HCT116 (cell line): ENCODE data around the gene KRT2. TPM values are rescaled to one million over a fixed set of nuclear protein-coding genes. Genes with fewer than 3 reads are reported as not detected.

Source experiments
- ATAC-seq: fragments of 200-7000 bp; cut with Tn5 transposase; 2 replicates; pipeline ENCODE4 v1.9.1; 2020; ENCODE audit warnings: mild to moderate bottlenecking, moderate library complexity
- BruUV-seq: library from RNA; stranded (reverse); fragments of 400-500 nt; replicated peaks from 2 replicates; lab custom pipeline; 2021; lab: Mats Ljungman, UMichigan
- CTCF ChIA-PET: fragments of 300-600 bp; sonication (Branson Sonifier 250); formaldehyde crosslinking; loops from one replicate; lab custom pipeline; 2021; ENCODE audit warnings: antibody characterized with exemption; lab: Charles Lee
- POLR2A ChIA-PET: fragments of 300-600, 350-600 bp; sonication (Branson Sonifier 250); formaldehyde crosslinking; loops from one replicate; lab custom pipeline; 2021; ENCODE audit warnings: antibody characterized with exemption; lab: Charles Lee
- RAD21 ChIA-PET, 2 experiments: fragments of 300-600 bp; sonication (Branson Sonifier 250); formaldehyde crosslinking; loops; one replicate each; lab custom pipeline; 2023; ENCODE audit warnings: low total read pairs in 2 of 2; ENCODE audit not compliant: uncharacterized antibody in 2 of 2, unreplicated experiment in 2 of 2, low non-redundant PET in 1 of 2; lab: Charles Lee
- DNase-seq: peaks from one replicate; pipeline ENCODE4 v3.0.0-alpha.2; 2010; ENCODE audit warnings: low read depth, low spot score
- H2AFZ ChIP-seq: fragments of 200-600 bp; shearing (Covaris generic), sonication (generic); 2 replicates; pipeline ENCODE4 v1.6.1; 2017; ENCODE audit warnings: low read depth, mixed run types, mixed read lengths, antibody characterized with exemption, low read length; ENCODE audit not compliant: poor library complexity, severe bottlenecking
- H3K27ac ChIP-seq: 2 replicates; pipeline ENCODE4 v1.5.1; 2012; ENCODE audit warnings: low read depth, low read length
- H3K27me3 ChIP-seq: fragments of 200-600 bp; sonication (generic); 2 replicates; pipeline ENCODE4 v1.6.1; 2016; ENCODE audit warnings: mixed run types, low read length, mixed read lengths; ENCODE audit not compliant: insufficient read depth
- H3K36me3 ChIP-seq, 2 experiments: fragments of 200-500 bp in 1 of 2; fragments of 200-600 bp in 1 of 2; sonication (Bioruptor generic) in 1 of 2; sonication (generic) in 1 of 2; 2 replicates each; pipeline versions ENCODE4 v1.5.1 to v1.6.1; 2014 to 2016; ENCODE audit warnings: low read length in 2 of 2, inconsistent platforms in 1 of 2, mixed read lengths in 1 of 2, mixed run types in 1 of 2; ENCODE audit not compliant: insufficient read depth in 2 of 2, control insufficient read depth in 1 of 2
- H3K4me1 ChIP-seq, 2 experiments: fragments of 200-600 bp in 1 of 2; sonication (generic) in 1 of 2; 2 replicates each; pipeline versions ENCODE4 v1.5.1 to v1.6.1; 2012 to 2017; ENCODE audit warnings: low read length in 2 of 2, inconsistent platforms in 1 of 2, mild to moderate bottlenecking in 1 of 2, mixed read lengths in 1 of 2, mixed run types in 1 of 2, moderate library complexity in 1 of 2; ENCODE audit not compliant: insufficient read depth in 2 of 2, control insufficient read depth in 1 of 2
- H3K4me2 ChIP-seq: fragments of 200-600 bp; sonication (generic); 2 replicates; pipeline ENCODE4 v1.6.1; 2017; ENCODE audit warnings: mixed run types, low read length, mixed read lengths
- H3K4me3 ChIP-seq, 2 experiments: fragments of 200-600 bp in 1 of 2; sonication (generic) in 1 of 2; replicated peaks in 1 of 2; 2 replicates each; pipeline ENCODE4 v1.5.1; 2011 to 2016; ENCODE audit warnings: low read length in 2 of 2, control low read depth in 1 of 2, low read depth in 1 of 2, mild to moderate bottlenecking in 1 of 2, mixed read lengths in 1 of 2, mixed run types in 1 of 2
- H3K79me2 ChIP-seq: fragments of 200-600 bp; sonication (generic); 2 replicates; pipeline ENCODE4 v1.6.1; 2017; ENCODE audit warnings: mild to moderate bottlenecking, mixed run types, low read length, moderate library complexity, mixed read lengths; ENCODE audit not compliant: insufficient read depth
- H3K9ac ChIP-seq: fragments of 200-600 bp; sonication (generic); 2 replicates; pipeline ENCODE4 v1.6.1; 2016; ENCODE audit warnings: low read length, mixed read lengths
- H3K9me2 ChIP-seq: fragments of 200-600 bp; sonication (generic), shearing (Covaris generic); 2 replicates; pipeline ENCODE4 v1.6.1; 2017; ENCODE audit warnings: mixed run types, mild to moderate bottlenecking, moderate library complexity; ENCODE audit not compliant: insufficient read depth
- H3K9me3 ChIP-seq, 2 experiments: fragments of 200-500 bp in 1 of 2; fragments of 200-600 bp in 1 of 2; sonication (Bioruptor generic) in 1 of 2; sonication (generic) in 1 of 2; 2 replicates each; pipeline ENCODE4 v1.6.1; 2014 to 2017; ENCODE audit warnings: low read length in 2 of 2, mixed read lengths in 2 of 2, inconsistent platforms in 1 of 2, low read depth in 1 of 2, mild to moderate bottlenecking in 1 of 2, mixed run types in 1 of 2, moderate library complexity in 1 of 2; ENCODE audit not compliant: control insufficient read depth in 1 of 2, insufficient read depth in 1 of 2
- H4K20me1 ChIP-seq: fragments of 200-600 bp; sonication (generic), shearing (Covaris generic); 2 replicates; pipeline ENCODE4 v1.6.1; 2017; ENCODE audit warnings: mixed run types, mild to moderate bottlenecking, moderate library complexity; ENCODE audit not compliant: insufficient read depth
- ATF3 ChIP-seq: IDR thresholded peaks from 2 replicates; pipeline ENCODE4 v1.6.1; 2012
- CBX3 ChIP-seq: IDR thresholded peaks from 2 replicates; pipeline ENCODE4 v1.6.1; 2012; ENCODE audit warnings: low read depth
- CTCF ChIP-seq, 3 experiments: fragments of 200-600 bp in 1 of 3; sonication (generic) in 1 of 3; IDR thresholded peaks in 2 of 3; conservative IDR thresholded peaks in 1 of 3; 2 replicates each; pipeline ENCODE4 v1.5.1; 2012 to 2017; ENCODE audit warnings: low read depth in 2 of 3, low read length in 2 of 3, antibody characterized with exemption in 1 of 3, borderline replicate concordance in 1 of 3, control low read depth in 1 of 3, mild to moderate bottlenecking in 1 of 3, mixed read lengths in 1 of 3, mixed run types in 1 of 3, moderate library complexity in 1 of 3; ENCODE audit not compliant: insufficient read depth in 1 of 3
- EGR1 ChIP-seq: IDR thresholded peaks from 2 replicates; pipeline ENCODE4 v1.6.1; 2012; ENCODE audit warnings: low read depth
- ELF1 ChIP-seq: IDR thresholded peaks from 2 replicates; pipeline ENCODE4 v1.6.1; 2012; ENCODE audit warnings: low read depth, borderline replicate concordance
- EZH2 ChIP-seq: fragments of 200-600 bp; sonication (generic); IDR thresholded peaks from 2 replicates; pipeline ENCODE4 v1.6.1; 2017; ENCODE audit warnings: antibody characterized with exemption, mixed run types
- EZH2phosphoT487 ChIP-seq: fragments of 200-600 bp; IDR thresholded peaks from 2 replicates; pipeline ENCODE4 v1.6.1; 2018; ENCODE audit warnings: antibody characterized with exemption, borderline replicate concordance
- FOSL1 ChIP-seq: IDR thresholded peaks from 2 replicates; pipeline ENCODE4 v1.6.1; 2012; ENCODE audit warnings: low read depth
- POLR2A ChIP-seq: IDR thresholded peaks from 2 replicates; pipeline ENCODE4 v1.7.0; 2011; ENCODE audit warnings: borderline replicate concordance; ENCODE audit not compliant: insufficient read depth, insufficient read length; ENCODE audit errors: extremely low read depth
- SIN3A ChIP-seq: IDR thresholded peaks from 2 replicates; pipeline ENCODE4 v1.6.1; 2012; ENCODE audit warnings: low read depth
- ZBTB33 ChIP-seq: IDR thresholded peaks from 2 replicates; pipeline ENCODE4 v1.6.1; 2011; ENCODE audit warnings: mild to moderate bottlenecking, low read length, moderate library complexity; ENCODE audit not compliant: insufficient replicate concordance; ENCODE audit errors: extremely low read depth
- ZFX ChIP-seq: fragments of 450-650 bp; IDR thresholded peaks from 2 replicates; pipeline ENCODE4 v1.6.1; 2017
- ZNF274 ChIP-seq: fragments of 200-500 bp; sonication (Bioruptor generic); IDR thresholded peaks from 2 replicates; pipeline ENCODE4 v1.6.1; 2014; ENCODE audit warnings: mild to moderate bottlenecking, low read depth, low read length, inconsistent platforms
- intact Hi-C: fragments of 100-400 bp; cut with micrococcal nuclease; formaldehyde crosslinking; loops from 2 replicates; pipeline ENCODE4 v1.10.0; 2022
- total RNA-seq: library from RNA; stranded (reverse); gene quantifications from one replicate; pipeline ENCODE4 v1.2.1, GENCODE V29; 2021; ENCODE audit not compliant: unreplicated experiment

Gene KRT2
- total RNA-seq, 1 experiment from 2014 or later = not detected

GRCh38 chr12:52701281-52701680 lies 49.3 kb upstream of the KRT2 start:
- H3K4me2 ChIP-seq = no peak overlapping the region
- H3K79me2 ChIP-seq = no peaks in the 10 kb centered on the region
- no peak overlapping the region for H3K4me3 ChIP-seq
- ChIA-PET RAD21 (no interaction called here), POLR2A (no interaction called here), CTCF (no interaction called here)
- H3K9me2 ChIP-seq = no peaks in the 10 kb centered on the region
- H3K9me3 ChIP-seq = no peaks in the 10 kb centered on the region
- no peak overlapping the region for H3K27ac ChIP-seq
- no TSS peak for BruUV-seq
- no peak for DNase-seq
- no peaks in the 10 kb centered on the region for H3K36me3 ChIP-seq
- ATAC-seq = no peak
- peaks cover 9% of the 10 kb centered on the region; the same call in 1 of the 2 replicates for H3K27me3 ChIP-seq
- no peak overlapping the region for H2AFZ ChIP-seq
- intact Hi-C loops = no loop called here
- TF ChIP-seq EZH2phosphoT487 = no peak
- TF ChIP-seq FOSL1 = no peak
- no peak for TF ChIP-seq CTCF (IDR thresholded peaks at IDR 0.05 in 2 of 3, conservative IDR thresholded peaks at IDR 0.05 in 1 of 3; ENCODE audit: borderline replicate concordance in 1 of 3, insufficient read depth in 1 of 3, low read depth in 2 of 3, low read length in 2 of 3)
- no peak for TF ChIP-seq ATF3
- TF ChIP-seq EGR1 = no peak
- TF ChIP-seq ELF1 = no peak
- no peak for TF ChIP-seq ZNF274
- TF ChIP-seq EZH2 = no peak
- no peaks in the 10 kb centered on the region for H3K4me1 ChIP-seq
- H3K9ac ChIP-seq = no peak overlapping the region
- H4K20me1 ChIP-seq = no peaks in the 10 kb centered on the region

GRCh38 chr12:52699960-52700359 lies 47.9 kb upstream of the KRT2 start:
- H3K27ac ChIP-seq = no peak overlapping the region
- intact Hi-C loops = no loop called here
- H4K20me1 ChIP-seq = no peaks in the 10 kb centered on the region
- no peak overlapping the region for H3K9ac ChIP-seq
- no peaks in the 10 kb centered on the region for H3K4me1 ChIP-seq
- ChIA-PET POLR2A (no interaction called here), RAD21 (no interaction called here), CTCF (interaction anchor here (1.2 kb wide), 1 partner anchor 304 kb away, joined by 4 read pairs; no protein-coding TSS in a partner anchor)
- no peak overlapping the region for H3K4me3 ChIP-seq
- no peak overlapping the region for H3K4me2 ChIP-seq
- no peaks in the 10 kb centered on the region for H3K9me2 ChIP-seq
- no peaks in the 10 kb centered on the region for H3K9me3 ChIP-seq
- peaks cover 12% of the 10 kb centered on the region; the same call in 1 of the 2 replicates for H3K27me3 ChIP-seq
- H3K79me2 ChIP-seq = no peaks in the 10 kb centered on the region
- no peaks in the 10 kb centered on the region for H3K36me3 ChIP-seq
- no TSS peak for BruUV-seq
- no peak overlapping the region for H2AFZ ChIP-seq
- no peak for DNase-seq
- ATAC-seq = no peak
- TF ChIP-seq SIN3A (no peak), ZFX (no peak), POLR2A (no peak), ATF3 (no peak), CBX3 (no peak), ZBTB33 (no peak), CTCF (IDR thresholded peaks at IDR 0.05 in 2 of 3, conservative IDR thresholded peaks at IDR 0.05 in 1 of 3; ENCODE audit: borderline replicate concordance in 1 of 3, insufficient read depth in 1 of 3, low read depth in 2 of 3, low read length in 2 of 3) (no peak), FOSL1 (no peak)
